ENCODE data around the gene LRIG1.

The LRIG1 gene

GRCh38 chr3:66405701-66406091, 95.1 kb downstream of the LRIG1 start:
- Histone ChIP-seq H3K9ac (ENCODE audit: low read length) (no peak overlapping the region), H3K27me3 (replicated peaks; ENCODE audit: insufficient read depth, low read length) (no peaks in the 10 kb centered on the region), H3K4me3 (ENCODE audit: low read length) (no peak overlapping the region), H3K79me2 (ENCODE audit: low read length) (0 out of 2 replicates have a peak, but pooled peaks cover 10% of the 10 kb centered on the region), H3K27ac (ENCODE audit: low read length) (no peak overlapping the region), H3K4me2 (ENCODE audit: low read depth, low read length) (no peak overlapping the region), H3K36me3 (replicated peaks; ENCODE audit: insufficient read depth, low read length) (no peaks in the 10 kb centered on the region), H3F3A (ENCODE audit: insufficient read depth, low read length) (no peaks in the 10 kb centered on the region), H3K9me3 (replicated peaks; ENCODE audit: insufficient read depth, low read length) (no peaks in the 10 kb centered on the region), H4K20me1 (ENCODE audit: insufficient read depth, low read length) (no peaks in the 10 kb centered on the region), H3K9me2 (replicated peaks; ENCODE audit: insufficient read depth, low read length) (no peaks in the 10 kb centered on the region), H2AFZ (ENCODE audit: low read length) (no peak overlapping the region), H3K4me1 (ENCODE audit: low read length) (no peaks in the 10 kb centered on the region)
- no peak for DNase-seq
- TF ChIP-seq, protein P1, sequence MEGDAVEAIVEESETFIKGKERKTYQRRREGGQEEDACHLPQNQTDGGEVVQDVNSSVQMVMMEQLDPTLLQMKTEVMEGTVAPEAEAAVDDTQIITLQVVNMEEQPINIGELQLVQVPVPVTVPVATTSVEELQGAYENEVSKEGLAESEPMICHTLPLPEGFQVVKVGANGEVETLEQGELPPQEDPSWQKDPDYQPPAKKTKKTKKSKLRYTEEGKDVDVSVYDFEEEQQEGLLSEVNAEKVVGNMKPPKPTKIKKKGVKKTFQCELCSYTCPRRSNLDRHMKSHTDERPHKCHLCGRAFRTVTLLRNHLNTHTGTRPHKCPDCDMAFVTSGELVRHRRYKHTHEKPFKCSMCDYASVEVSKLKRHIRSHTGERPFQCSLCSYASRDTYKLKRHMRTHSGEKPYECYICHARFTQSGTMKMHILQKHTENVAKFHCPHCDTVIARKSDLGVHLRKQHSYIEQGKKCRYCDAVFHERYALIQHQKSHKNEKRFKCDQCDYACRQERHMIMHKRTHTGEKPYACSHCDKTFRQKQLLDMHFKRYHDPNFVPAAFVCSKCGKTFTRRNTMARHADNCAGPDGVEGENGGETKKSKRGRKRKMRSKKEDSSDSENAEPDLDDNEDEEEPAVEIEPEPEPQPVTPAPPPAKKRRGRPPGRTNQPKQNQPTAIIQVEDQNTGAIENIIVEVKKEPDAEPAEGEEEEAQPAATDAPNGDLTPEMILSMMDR (IDR thresholded peaks at IDR 0.05; ENCODE audit: low read length): no peak
- TF ChIP-seq EZH2phosphoT487 (IDR thresholded peaks at IDR 0.05; ENCODE audit: low read length) (no peak), EZH2 (optimal IDR thresholded peaks at IDR 0.05; ENCODE audit: low read depth, low read length) (no peak)

DNA sequence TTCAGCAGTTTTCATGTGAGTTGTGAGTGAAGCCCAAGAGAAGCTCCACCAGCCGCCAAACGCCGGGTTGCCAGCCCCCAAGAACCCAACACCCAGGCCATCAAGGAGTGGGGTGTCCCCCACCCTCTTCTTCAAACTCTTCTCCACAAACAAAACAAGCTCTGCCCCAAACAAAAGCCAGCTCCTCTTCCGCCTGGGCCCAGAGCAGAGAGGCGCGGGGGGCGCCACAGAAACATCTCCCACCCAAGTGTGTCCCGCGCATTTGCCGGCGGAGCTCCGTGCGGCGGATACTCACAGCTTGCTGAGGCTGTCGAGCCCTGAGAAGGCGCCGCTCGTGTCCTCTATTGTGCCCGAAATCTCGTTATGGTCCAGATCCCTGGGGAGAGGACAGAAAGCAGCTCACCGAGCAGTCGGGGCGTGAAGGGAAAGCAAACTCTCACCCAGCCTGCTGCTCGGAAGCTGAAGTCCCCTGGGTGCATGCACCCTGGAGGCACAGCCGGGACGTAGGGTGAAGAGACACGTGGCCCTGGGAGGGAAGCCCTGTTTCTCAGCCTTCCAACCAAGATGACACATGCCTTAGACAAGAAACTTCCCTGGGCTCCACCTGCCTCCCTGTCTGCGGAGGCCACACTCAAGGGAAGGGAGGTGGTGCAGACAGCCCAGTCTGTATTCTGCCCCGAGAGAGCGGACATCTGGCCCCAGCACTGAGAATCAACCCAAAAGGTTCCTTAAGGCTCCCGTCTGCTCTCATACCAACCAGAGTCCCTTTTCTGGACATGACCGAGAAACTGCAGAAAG, 95.7 kb downstream of the LRIG1 start:
- H3K4me3 ChIP-seq (ENCODE audit: low read length): no peak overlapping the region
- no peaks in the 10 kb centered on the region for H4K20me1 ChIP-seq (ENCODE audit: insufficient read depth, low read length)
- H3K36me3 ChIP-seq (replicated peaks; ENCODE audit: insufficient read depth, low read length): no peaks in the 10 kb centered on the region
- H3K27me3 ChIP-seq (replicated peaks; ENCODE audit: insufficient read depth, low read length): no peaks in the 10 kb centered on the region
- H3F3A ChIP-seq (ENCODE audit: insufficient read depth, low read length): no peaks in the 10 kb centered on the region
- H3K4me1 ChIP-seq (ENCODE audit: low read length): no peaks in the 10 kb centered on the region
- no peak overlapping the region for H3K9ac ChIP-seq (ENCODE audit: low read length)
- no peak overlapping the region for H3K27ac ChIP-seq (ENCODE audit: low read length)
- TF ChIP-seq EZH2 (optimal IDR thresholded peaks at IDR 0.05; ENCODE audit: low read depth, low read length) (no peak), EZH2phosphoT487 (IDR thresholded peaks at IDR 0.05; ENCODE audit: low read length) (no peak)
- TF ChIP-seq, protein P1 (IDR thresholded peaks at IDR 0.05; ENCODE audit: low read length): no peak
- DNase-seq: no peak
- H3K9me3 ChIP-seq (replicated peaks; ENCODE audit: insufficient read depth, low read length): no peaks in the 10 kb centered on the region
- no peaks in the 10 kb centered on the region for H3K9me2 ChIP-seq (replicated peaks; ENCODE audit: insufficient read depth, low read length)
- no peak overlapping the region for H3K4me2 ChIP-seq (ENCODE audit: low read depth, low read length)
- H2AFZ ChIP-seq (ENCODE audit: low read length): no peak overlapping the region
- H3K79me2 ChIP-seq (ENCODE audit: low read length): 0 out of 2 replicates have a peak, but pooled peaks cover 10% of the 10 kb centered on the region

DNA sequence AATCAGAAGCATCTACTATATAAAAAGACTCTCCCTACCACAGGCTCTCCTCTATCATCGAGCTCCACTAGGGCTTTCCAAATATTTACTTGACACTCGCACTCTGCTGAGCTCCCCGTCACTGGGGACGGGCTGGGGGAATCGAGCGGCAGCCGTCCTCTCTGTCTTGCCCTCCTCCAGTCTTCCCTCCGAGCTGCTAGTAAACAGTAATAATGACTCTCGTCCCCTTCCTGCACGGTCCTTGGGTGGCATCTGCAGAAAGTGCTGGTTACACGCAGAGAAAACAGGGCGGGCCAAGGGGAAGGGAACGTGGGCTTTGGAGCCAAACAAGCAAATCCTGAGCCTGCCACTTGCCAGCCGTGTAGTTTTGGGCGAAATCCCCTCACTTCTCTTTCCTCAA, 96.6 kb downstream of the LRIG1 start:
- H3F3A ChIP-seq (ENCODE audit: insufficient read depth, low read length): no peaks in the 10 kb centered on the region
- 0 out of 2 replicates have a peak, but pooled peaks cover 10% of the 10 kb centered on the region for H3K79me2 ChIP-seq (ENCODE audit: low read length)
- DNase-seq: no peak
- H3K36me3 ChIP-seq (replicated peaks; ENCODE audit: insufficient read depth, low read length): no peaks in the 10 kb centered on the region
- no peaks in the 10 kb centered on the region for H3K9me2 ChIP-seq (replicated peaks; ENCODE audit: insufficient read depth, low read length)
- H3K9ac ChIP-seq (ENCODE audit: low read length): no peak overlapping the region
- TF ChIP-seq, protein P1 (IDR thresholded peaks at IDR 0.05; ENCODE audit: low read length): no peak
- no peak overlapping the region for H3K4me2 ChIP-seq (ENCODE audit: low read depth, low read length)
- H4K20me1 ChIP-seq (ENCODE audit: insufficient read depth, low read length): no peaks in the 10 kb centered on the region
- H3K9me3 ChIP-seq (replicated peaks; ENCODE audit: insufficient read depth, low read length): no peaks in the 10 kb centered on the region
- H3K27me3 ChIP-seq (replicated peaks; ENCODE audit: insufficient read depth, low read length): no peaks in the 10 kb centered on the region
- H2AFZ ChIP-seq (ENCODE audit: low read length): no peak overlapping the region
- no peak overlapping the region for H3K4me3 ChIP-seq (ENCODE audit: low read length)
- H3K4me1 ChIP-seq (ENCODE audit: low read length): no peaks in the 10 kb centered on the region
- H3K27ac ChIP-seq (ENCODE audit: low read length): no peak overlapping the region

All from MM.1S (cell line).